BE2C (cell line): ENCODE data around the gene HFM1.
A peak's percentile ranks its signal among the peaks of the same experiment; 100 is the strongest.
"Not testable (repeated sequence)": the region's sequence is repeated elsewhere in the genome, so short reads cannot be mapped to it uniquely, and the experiment has no call there.

Source experiments
- DNase-seq: peaks from one replicate; pipeline ENCODE4 v3.0.0-alpha.2; 2020
- H3K27me3 ChIP-seq: fragments of 250-450 bp; sonication (Bioruptor Pico); 2 replicates; pipeline ENCODE4 v1.5.1; 2020; ENCODE audit warnings: mild to moderate bottlenecking
- H3K36me3 ChIP-seq: fragments of 250-450 bp; sonication (Bioruptor Pico); 2 replicates; pipeline ENCODE4 v1.5.1; 2020; ENCODE audit warnings: mild to moderate bottlenecking
- H3K4me1 ChIP-seq: fragments of 250-450 bp; sonication (Bioruptor Pico); 2 replicates; pipeline ENCODE4 v1.5.1; 2020
- H3K4me3 ChIP-seq: 2 replicates; pipeline ENCODE4 v1.5.1; 2011; ENCODE audit warnings: low read depth, low read length
- H3K9me3 ChIP-seq: fragments of 250-450 bp; sonication (Bioruptor Pico); 2 replicates; pipeline ENCODE4 v1.5.1; 2020
- CTCF ChIP-seq: IDR thresholded peaks from 2 replicates; pipeline ENCODE4 v1.5.1; 2012; ENCODE audit warnings: mild to moderate bottlenecking, low read depth, low read length

The HFM1 gene

DNA sequence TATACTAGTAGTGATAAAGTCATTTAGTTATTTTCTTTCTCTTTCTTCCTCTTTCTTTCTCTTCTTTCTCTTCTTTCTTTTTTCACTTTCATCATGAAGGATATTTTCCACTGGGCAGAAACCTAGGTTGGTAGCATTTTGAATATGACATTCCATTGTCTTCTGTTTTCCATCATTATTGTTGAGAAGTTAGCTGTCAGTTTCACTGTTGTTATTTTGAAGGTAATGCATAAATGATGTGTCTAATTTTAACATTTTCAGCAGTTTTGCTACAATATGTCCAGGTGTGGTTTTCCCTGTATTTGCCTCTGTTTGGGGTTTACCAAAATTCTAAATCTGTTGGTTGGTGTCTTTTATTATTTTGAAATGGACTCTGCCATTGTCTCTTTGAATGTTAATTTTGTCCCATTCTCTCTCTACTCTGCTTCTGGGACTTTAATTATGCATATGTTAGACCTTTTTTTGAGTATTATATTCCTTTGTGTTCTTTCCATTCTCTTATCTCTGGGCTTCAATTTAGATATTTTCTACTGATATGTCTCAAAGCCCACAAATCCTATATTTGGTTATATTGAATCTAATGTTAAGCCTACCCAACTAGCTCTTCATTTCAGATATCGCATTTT is 96.7 kb downstream of the HFM1 start:
- no peak for DNase-seq
- no peaks in the 10 kb centered on the region for H3K4me1 ChIP-seq
- no peaks in the 10 kb centered on the region for H3K27me3 ChIP-seq
- H3K9me3 ChIP-seq, result no peaks in the 10 kb centered on the region
- no peak overlapping the region for H3K4me3 ChIP-seq
- no peak for TF ChIP-seq CTCF
- no peaks in the 10 kb centered on the region for H3K36me3 ChIP-seq

- Histone ChIP-seq H3K9me3 (no peaks in the 10 kb centered on the region), H3K4me3 (no peak overlapping the region), H3K36me3 (no peaks in the 10 kb centered on the region), H3K4me1 (no peaks in the 10 kb centered on the region), H3K27me3 (no peaks in the 10 kb centered on the region)
- TF ChIP-seq CTCF, result no peak
- DNase-seq, result no peak
Observed at GRCh38 chr1:91303165-91303564, 101.5 kb downstream of the HFM1 start.

- H3K4me3 ChIP-seq, H3K4me1 ChIP-seq, H3K9me3 ChIP-seq, DNase-seq, H3K36me3 ChIP-seq, H3K27me3 ChIP-seq: not testable (repeated sequence)
Observed at GRCh38 chr1:91288843-91289553, 115.6 kb downstream of the HFM1 start.

DNA sequence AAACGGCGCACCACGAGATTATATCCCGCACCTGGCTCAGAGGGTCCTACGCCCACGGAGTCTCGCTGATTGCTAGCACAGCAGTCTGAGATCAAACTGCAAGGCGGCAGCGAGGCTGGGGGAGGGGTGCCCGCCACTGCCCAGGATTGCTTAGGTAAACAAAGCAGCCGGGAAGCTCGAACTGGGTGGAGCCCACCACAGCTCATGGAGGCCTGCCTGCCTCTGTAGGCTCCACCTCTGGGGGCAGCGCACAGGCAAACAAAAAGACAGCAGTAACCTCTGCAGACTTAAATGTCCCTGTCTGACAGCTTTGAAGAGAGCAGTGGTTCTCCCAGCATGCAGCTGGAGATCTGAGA is 117.7 kb downstream of the HFM1 start:
- H3K27me3 ChIP-seq, H3K4me1 ChIP-seq, H3K9me3 ChIP-seq, DNase-seq, H3K4me3 ChIP-seq, H3K36me3 ChIP-seq: not testable (repeated sequence)

DNA sequence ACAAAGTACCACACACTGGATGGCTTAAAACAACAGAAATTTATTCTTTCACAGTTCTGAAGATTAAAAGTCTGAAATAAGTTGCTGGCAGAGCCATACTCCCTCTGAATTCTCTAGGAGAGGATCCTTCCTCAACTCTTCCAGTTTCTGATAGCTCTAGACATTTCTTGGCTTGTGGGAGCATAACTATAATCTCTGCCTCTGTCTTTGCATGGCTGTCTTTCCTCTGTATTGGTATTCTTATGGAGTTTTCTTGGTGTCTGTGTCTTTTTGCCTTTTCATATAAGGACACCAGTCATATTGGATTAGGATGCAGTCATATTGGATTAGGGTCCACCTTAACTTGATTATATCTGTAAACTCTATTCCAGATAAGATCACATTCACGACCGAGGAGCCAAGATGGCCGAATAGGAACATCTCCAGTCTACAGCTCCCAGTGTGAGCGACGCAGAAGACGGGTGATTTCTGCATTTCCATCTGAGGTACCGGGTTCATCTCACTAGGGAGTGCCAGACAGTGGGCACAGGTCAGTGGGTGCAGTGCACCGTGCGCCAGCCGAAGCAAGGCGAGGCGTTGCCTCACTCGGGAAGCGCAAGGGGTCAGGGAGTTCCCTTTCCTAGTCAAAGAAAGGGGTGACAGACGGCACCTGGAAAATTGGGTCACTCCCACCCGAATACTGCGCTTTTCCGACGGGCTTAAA is 118.2 kb downstream of the HFM1 start:
- not testable (repeated sequence) for H3K27me3 ChIP-seq, H3K4me1 ChIP-seq, H3K36me3 ChIP-seq, H3K4me3 ChIP-seq, H3K9me3 ChIP-seq, DNase-seq

DNA sequence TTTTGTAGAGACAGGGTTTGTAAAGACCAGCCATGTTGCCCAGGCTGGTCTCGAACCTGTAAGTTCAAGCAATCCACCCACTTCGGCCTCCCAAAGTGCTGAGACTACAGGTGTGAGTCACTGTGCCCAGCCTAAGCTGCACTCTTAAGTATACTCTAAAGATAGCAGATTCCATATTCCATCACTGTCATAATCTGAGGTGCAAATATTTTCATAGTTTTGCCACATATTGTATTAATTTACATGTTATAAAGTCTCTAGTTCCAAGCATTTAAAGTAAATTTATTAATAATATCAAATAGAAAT is 121.3 kb downstream of the HFM1 start:
- TF ChIP-seq CTCF, result no peak
- H3K4me1 ChIP-seq, result no peaks in the 10 kb centered on the region
- H3K27me3 ChIP-seq, result no peaks in the 10 kb centered on the region
- H3K9me3 ChIP-seq, result no peaks in the 10 kb centered on the region
- no peak overlapping the region for H3K4me3 ChIP-seq
- no peak for DNase-seq
- no peaks in the 10 kb centered on the region for H3K36me3 ChIP-seq

DNA sequence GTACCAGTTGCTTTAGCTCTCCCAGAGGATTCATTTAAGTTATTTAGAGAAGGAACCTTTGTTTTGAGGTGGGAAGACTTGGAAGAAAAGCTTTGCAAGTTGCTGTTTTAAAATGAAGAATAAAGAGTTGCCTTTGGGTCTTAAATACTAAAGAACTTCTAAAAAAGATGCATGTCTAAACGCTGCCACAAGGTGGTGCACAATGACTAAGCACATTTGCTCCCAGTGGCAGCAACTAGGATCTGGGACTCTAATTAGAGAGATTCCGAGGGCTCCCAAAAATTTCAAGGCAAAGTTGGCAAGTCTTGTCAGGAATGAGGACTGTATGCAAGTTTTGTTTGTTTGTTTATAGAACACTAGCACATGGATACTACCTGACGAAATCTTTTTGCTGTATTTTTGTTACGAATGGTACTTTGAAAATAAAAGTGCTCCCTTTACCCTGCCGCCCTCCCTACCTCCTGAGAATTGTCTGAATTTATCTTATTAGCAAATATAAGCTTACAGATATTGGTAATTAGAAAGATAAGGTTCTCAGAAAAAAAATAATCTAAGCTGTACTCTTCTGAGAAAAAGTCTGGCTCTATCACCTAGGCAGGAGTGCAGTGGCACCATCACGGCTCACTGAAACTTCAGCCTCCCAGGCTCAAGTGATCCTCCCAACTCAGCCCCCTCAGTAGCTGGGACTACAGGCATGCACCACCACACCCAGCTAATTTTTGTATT is 121.8 kb downstream of the HFM1 start:
- Histone ChIP-seq H3K9me3 (no peaks in the 10 kb centered on the region), H3K36me3 (no peaks in the 10 kb centered on the region), H3K4me1 (no peaks in the 10 kb centered on the region), H3K4me3 (no peak overlapping the region), H3K27me3 (no peaks in the 10 kb centered on the region)
- DNase-seq, result peak; percentile 39
- TF ChIP-seq CTCF, result peak; percentile 71
